ENCODE data around the gene PRC1. TPM values are rescaled to one million over a fixed set of nuclear protein-coding genes. Genes with fewer than 3 reads are reported as not detected.

PRC1 gene
- total RNA-seq, 4 donors from 2014 or later = 8.1 to 58.0 (median 23.7) TPM

DNA sequence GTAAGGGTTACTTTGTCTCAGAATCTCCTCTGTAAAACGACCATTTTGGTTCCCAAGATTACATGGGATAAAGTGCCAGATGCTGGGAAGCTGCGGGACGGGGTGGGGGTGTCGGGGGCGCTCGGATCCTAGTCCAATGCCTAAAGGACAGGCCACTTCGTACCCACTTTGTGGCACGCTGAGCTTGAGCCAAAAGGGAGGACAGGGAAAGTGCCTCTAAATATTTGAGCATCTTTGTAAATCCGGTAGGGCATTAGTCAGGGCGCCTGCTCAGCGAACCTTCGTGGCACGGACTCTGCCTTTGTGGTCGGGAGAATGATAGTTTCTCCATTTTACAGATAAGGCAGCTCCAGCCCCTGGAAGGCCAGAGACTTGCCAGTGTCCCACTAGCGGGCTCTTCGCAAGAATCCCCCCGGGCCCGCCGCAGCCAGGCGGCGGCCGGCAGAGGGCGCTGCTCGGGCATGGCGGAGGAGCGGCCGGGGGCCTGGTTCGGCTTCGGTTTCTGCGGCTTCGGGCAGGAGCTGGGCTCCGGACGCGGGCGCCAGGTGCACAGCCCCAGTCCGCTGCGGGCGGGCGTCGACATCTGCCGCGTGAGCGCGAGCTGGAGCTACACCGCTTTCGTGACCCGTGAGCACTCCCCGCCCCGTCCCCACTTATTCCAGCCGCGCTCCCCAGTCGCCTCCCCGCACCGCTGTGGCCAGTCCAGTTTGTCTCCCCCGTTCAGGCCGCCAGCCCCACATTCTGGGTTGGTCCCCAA, 37.9 kb downstream of the PRC1 start:
- TF ChIP-seq POLR2AphosphoS5 (IDR thresholded peaks at IDR 0.05) = peak in 1 of 3 donors; percentile 8
- no peak for TF ChIP-seq EP300 (IDR thresholded peaks at IDR 0.05; ENCODE audit: low read depth)
- TF ChIP-seq, protein P1, sequence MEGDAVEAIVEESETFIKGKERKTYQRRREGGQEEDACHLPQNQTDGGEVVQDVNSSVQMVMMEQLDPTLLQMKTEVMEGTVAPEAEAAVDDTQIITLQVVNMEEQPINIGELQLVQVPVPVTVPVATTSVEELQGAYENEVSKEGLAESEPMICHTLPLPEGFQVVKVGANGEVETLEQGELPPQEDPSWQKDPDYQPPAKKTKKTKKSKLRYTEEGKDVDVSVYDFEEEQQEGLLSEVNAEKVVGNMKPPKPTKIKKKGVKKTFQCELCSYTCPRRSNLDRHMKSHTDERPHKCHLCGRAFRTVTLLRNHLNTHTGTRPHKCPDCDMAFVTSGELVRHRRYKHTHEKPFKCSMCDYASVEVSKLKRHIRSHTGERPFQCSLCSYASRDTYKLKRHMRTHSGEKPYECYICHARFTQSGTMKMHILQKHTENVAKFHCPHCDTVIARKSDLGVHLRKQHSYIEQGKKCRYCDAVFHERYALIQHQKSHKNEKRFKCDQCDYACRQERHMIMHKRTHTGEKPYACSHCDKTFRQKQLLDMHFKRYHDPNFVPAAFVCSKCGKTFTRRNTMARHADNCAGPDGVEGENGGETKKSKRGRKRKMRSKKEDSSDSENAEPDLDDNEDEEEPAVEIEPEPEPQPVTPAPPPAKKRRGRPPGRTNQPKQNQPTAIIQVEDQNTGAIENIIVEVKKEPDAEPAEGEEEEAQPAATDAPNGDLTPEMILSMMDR (IDR thresholded peaks at IDR 0.05) = peak; percentile 89 to 97 (median 95)
- TF ChIP-seq POLR2A (IDR thresholded peaks at IDR 0.05) = no peak
- peaks cover 11 to 32% (median 20%) of the 10 kb centered on the region in 4 donors for H3K4me1 ChIP-seq
- in situ Hi-C loops (cut with MboI; ENCODE audit: low pct_ligation_motif_present in 1 of 4, low pct_unique_long_range_greater_than_20kb in 1 of 4, low sequenced_read_pairs in 3 of 4) = loop anchor here in 3 of 4 donors (10.0 to 25.0 kb wide), 2 partner anchors 306 to 318 kb away; no protein-coding TSS in a partner anchor
- H3K36me3 ChIP-seq = peaks cover 0 to 4% (median 1%) of the 10 kb centered on the region in 4 donors
- 3 to 10% methylated on average over 4 to 37 of the region's 56 CpGs for WGBS, 2 donors (ENCODE audit: low coverage in 1 of 2)
- H3K27ac ChIP-seq = peak overlapping the region; percentile 64 to 98 (median 84)
- peak overlapping the region; percentile 43 to 67 (median 64) for H3K4me3 ChIP-seq
- no peaks in the 10 kb centered on the region for H3K27me3 ChIP-seq
- intact Hi-C loops (cut with DNase I; ENCODE audit: low total_unique reads) = loop anchor here (10.0 kb wide), 1 partner anchor 318 kb away; no protein-coding TSS in a partner anchor
- H3K9me3 ChIP-seq = no peaks in the 10 kb centered on the region
- peak; percentile 82 for DNase-seq

DNA sequence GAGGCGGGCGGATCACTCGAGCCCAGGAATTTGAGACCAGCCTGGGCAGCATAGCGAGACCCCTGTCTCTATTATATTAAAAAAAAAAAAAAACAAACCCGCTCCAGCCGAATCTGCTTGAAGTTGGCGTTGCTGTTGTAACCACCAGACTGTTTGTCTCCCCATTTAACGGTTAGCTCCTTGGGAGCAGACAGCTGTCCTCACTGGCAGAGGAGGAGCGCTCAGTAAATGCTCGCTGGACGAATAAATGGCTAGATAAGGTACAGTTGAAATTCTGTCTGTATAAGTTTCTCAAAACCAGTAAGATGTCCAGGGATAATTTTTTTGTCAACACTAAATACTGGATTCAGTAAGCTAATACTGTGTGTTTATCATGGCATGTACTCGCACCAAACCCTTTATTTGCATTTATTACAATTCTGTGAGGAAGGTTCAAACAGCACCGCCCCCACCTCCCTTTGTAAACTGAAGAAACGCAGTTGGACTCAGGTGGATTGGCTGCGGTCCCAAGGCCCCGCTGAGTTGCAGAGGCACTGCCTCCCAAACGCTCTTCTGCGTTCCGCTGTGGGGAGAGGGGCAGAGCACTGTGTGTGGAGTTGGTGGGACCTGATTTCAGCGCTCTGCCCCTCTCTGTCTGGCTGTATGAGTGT, 38.6 kb downstream of the PRC1 start:
- Histone ChIP-seq H3K4me1 (peaks cover 11 to 32% (median 20%) of the 10 kb centered on the region in 4 donors), H3K4me3 (peak overlapping the region in 3 of 4 donors; percentile 62 to 73 (median 67)), H3K9me3 (no peaks in the 10 kb centered on the region), H3K27me3 (no peaks in the 10 kb centered on the region), H3K36me3 (peaks cover 0 to 5% (median 0%) of the 10 kb centered on the region in 4 donors), H3K27ac (peak overlapping the region in 3 of 4 donors; percentile 93 to 98 (median 95))
- in situ Hi-C loops (cut with MboI; ENCODE audit: low pct_ligation_motif_present in 1 of 4, low pct_unique_long_range_greater_than_20kb in 1 of 4, low sequenced_read_pairs in 3 of 4) (loop anchor here in 3 of 4 donors (10.0 to 25.0 kb wide), 2 partner anchors 307 to 319 kb away; no protein-coding TSS in a partner anchor), intact Hi-C loops (cut with DNase I; ENCODE audit: low total_unique reads) (loop anchor here (10.0 kb wide), 1 partner anchor 319 kb away; no protein-coding TSS in a partner anchor)
- TF ChIP-seq POLR2A (IDR thresholded peaks at IDR 0.05) = no peak
- DNase-seq = peak; percentile 63
- 0 to 46% methylated on average over 1 to 20 of the region's 20 CpGs for WGBS, 2 donors (ENCODE audit: low coverage in 1 of 2)

DNA sequence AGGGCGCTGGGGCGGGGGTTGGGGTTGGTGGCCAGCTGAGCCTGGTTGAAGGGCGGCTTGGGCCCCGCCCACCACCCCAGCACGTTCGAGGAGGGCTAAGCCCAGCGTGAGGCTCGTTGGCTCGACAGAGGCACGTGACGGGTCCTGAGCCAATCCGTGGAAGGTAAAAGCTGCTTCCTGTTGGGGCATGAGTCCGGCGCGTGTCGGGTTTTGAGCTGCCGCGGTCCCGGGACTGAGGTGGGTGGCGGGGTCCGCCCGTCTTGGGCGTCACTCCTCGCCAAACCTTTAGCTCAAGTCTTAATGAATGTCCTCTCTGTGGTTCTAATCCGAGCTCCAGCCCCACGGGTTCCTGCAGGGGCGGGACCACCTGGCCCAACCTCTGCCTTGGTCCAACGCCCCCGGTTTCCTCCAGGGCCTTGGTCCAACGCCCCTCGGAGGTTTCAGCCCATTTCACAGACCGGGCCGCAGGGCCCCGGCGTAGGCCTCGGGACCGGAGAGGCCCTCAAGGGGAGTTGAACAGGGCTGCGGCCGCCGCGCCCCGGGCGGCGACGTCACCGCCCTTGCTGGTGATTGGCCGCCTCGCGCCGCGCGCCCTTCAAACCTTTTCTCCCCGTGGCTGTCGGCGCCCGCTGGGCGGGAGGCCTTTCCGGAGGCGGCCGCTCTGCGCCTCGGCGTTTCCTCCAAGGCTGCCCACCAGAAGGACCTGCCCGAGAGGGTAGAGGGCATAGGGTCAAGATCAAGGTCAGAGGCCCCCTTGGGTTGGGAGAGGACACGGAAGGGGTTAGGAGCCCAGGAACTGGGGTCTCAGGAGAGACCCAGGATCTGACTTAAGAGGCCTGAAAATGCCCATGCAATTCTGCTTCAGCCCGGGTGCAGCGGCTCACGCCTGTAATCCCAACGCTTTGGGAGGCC, 39.4 kb downstream of the PRC1 start, which contains the start of gene RCCD1:
TSS of gene RCCD1 (plus strand) at position 173 of the 912 bp plus-strand sequence. CDS start 1,851 bp downstream, outside the sequence.
- H3K27ac ChIP-seq = peak within 1 kb of the TSS; percentile 93 to 98 (median 94)
- H3K4me3 ChIP-seq = peak within 1 kb of the TSS; percentile 49 to 73 (median 62)
- peaks cover 0 to 5% (median 0%) of the 10 kb centered on the region in 4 donors for H3K36me3 ChIP-seq
- WGBS, 2 donors (ENCODE audit: low coverage in 1 of 2) = 2 to 13% methylated on average over 3 to 48 of the region's 69 CpGs
- no peaks in the 10 kb centered on the region for H3K9me3 ChIP-seq
- in situ Hi-C loops (cut with MboI; ENCODE audit: low pct_ligation_motif_present in 1 of 4, low pct_unique_long_range_greater_than_20kb in 1 of 4, low sequenced_read_pairs in 3 of 4) = loop anchor here in 3 of 4 donors (10.0 to 25.0 kb wide), 2 partner anchors 307 to 320 kb away; no protein-coding TSS in a partner anchor
- H3K27me3 ChIP-seq = no peaks in the 10 kb centered on the region
- peak; percentile 96 for DNase-seq
- TF ChIP-seq EP300 (IDR thresholded peaks at IDR 0.05; ENCODE audit: low read depth) (no peak), POLR2A (IDR thresholded peaks at IDR 0.05) (peak; percentile 75), POLR2AphosphoS5 (IDR thresholded peaks at IDR 0.05) (peak; percentile 58 to 90 (median 84))
- TF ChIP-seq, protein P1 (IDR thresholded peaks at IDR 0.05) = no peak
- intact Hi-C loops (cut with DNase I; ENCODE audit: low total_unique reads) = loop anchor here (10.0 kb wide), 1 partner anchor 320 kb away; no protein-coding TSS in a partner anchor
- H3K4me1 ChIP-seq = peaks cover 11 to 32% (median 20%) of the 10 kb centered on the region in 4 donors

All from transverse colon (tissue), 4 donors.